Urinary bladder (tissue), 4 donors: ENCODE results near the gene MAMDC2. TPM values are rescaled to one million over a fixed set of nuclear protein-coding genes. Genes with fewer than 3 reads are reported as not detected.

Experiments used
- DNase-seq: peaks from one replicate; pipeline ENCODE4 v3.0.0-alpha.2; 2015; ENCODE audit errors: extremely low spot score
- H3K27ac ChIP-seq: one replicate; pipeline ENCODE4 v1.5.1; 2013; ENCODE audit warnings: low read depth, mild to moderate bottlenecking, moderate library complexity
- H3K36me3 ChIP-seq: one replicate; pipeline ENCODE4 v1.6.1; 2013; ENCODE audit warnings: mild to moderate bottlenecking, moderate library complexity; ENCODE audit not compliant: insufficient read depth
- H3K4me1 ChIP-seq: one replicate; pipeline ENCODE4 v1.6.1; 2013; ENCODE audit warnings: mild to moderate bottlenecking, moderate library complexity; ENCODE audit not compliant: insufficient read depth
- H3K4me3 ChIP-seq: one replicate; pipeline ENCODE4 v1.5.1; 2013; ENCODE audit warnings: low read depth, low read length
- WGBS: extraction: QIAGEN DNeasy Blood & Tissue Kit; methylation state at CpG from one replicate; pipeline ENCODE4 v1.1.7; 2013; 5-methylcytosine and 5-hydroxymethylcytosine counted together
- polyA plus RNA-seq: library from polyadenylated mRNA; stranded (reverse); fragments of 200-250 nt; gene quantifications from one replicate; pipeline ENCODE4 v1.2.3, GENCODE V29; 2013
- total RNA-seq: library from RNA; depleted of rRNA; stranded (reverse); fragments of >200 nt; gene quantifications from one replicate; pipeline ENCODE4 v1.2.3, GENCODE V29; 2014
- donor health status: healthy with polysubstance abuse.
- donor health status: healthy.

MAMDC2 gene
- total and polyA plus RNA-seq, 2 donors, result 52.0 to 76.4 TPM

- WGBS, result 64% methylated on average over 4 of the region's 4 CpGs
- H3K36me3 ChIP-seq, result no peaks in the 10 kb centered on the region
- H3K4me3 ChIP-seq, result no peak overlapping the region
- no peak for DNase-seq
- H3K27ac ChIP-seq, result no peak overlapping the region
- H3K4me1 ChIP-seq, result no peaks in the 10 kb centered on the region
These were observed 41.6 kb downstream of the MAMDC2 start for GRCh38 chr9:70085241-70085640.

- WGBS, result 59% methylated on average over 2 of the region's 2 CpGs
- Histone ChIP-seq H3K4me1 (no peaks in the 10 kb centered on the region), H3K36me3 (no peaks in the 10 kb centered on the region), H3K27ac (no peak overlapping the region), H3K4me3 (no peak overlapping the region)
- no peak for DNase-seq
These were observed 47.5 kb downstream of the MAMDC2 start for GRCh38 chr9:70091103-70091502.

GRCh38 chr9:70091572-70091971, 47.9 kb downstream of the MAMDC2 start:
- DNase-seq, result no peak
- no peaks in the 10 kb centered on the region for H3K4me1 ChIP-seq
- no peak overlapping the region for H3K27ac ChIP-seq
- H3K4me3 ChIP-seq, result no peak overlapping the region
- WGBS, result 48% methylated on average over 5 of the region's 5 CpGs
- H3K36me3 ChIP-seq, result no peaks in the 10 kb centered on the region

- Histone ChIP-seq H3K4me1 (no peaks in the 10 kb centered on the region), H3K27ac (no peak overlapping the region), H3K36me3 (no peaks in the 10 kb centered on the region), H3K4me3 (no peak overlapping the region)
- no peak for DNase-seq
- WGBS, result 43% methylated on average over 2 of the region's 2 CpGs
These were observed 48.5 kb downstream of the MAMDC2 start for GRCh38 chr9:70092190-70092589.

- Histone ChIP-seq H3K4me1 (peaks cover 1% of the 10 kb centered on the region), H3K27ac (no peak overlapping the region), H3K4me3 (no peak overlapping the region), H3K36me3 (no peaks in the 10 kb centered on the region)
- no peak for DNase-seq
These were observed 49.4 kb downstream of the MAMDC2 start for GRCh38 chr9:70093095-70093494.

GRCh38 chr9:70093944-70094343, 50.3 kb downstream of the MAMDC2 start:
- no peak overlapping the region for H3K27ac ChIP-seq
- H3K36me3 ChIP-seq, result no peaks in the 10 kb centered on the region
- WGBS, result 23% methylated on average over 1 of the region's 1 CpG
- H3K4me1 ChIP-seq, result peaks cover 1% of the 10 kb centered on the region
- H3K4me3 ChIP-seq, result no peak overlapping the region
- DNase-seq, result no peak

- Histone ChIP-seq H3K27ac (no peak overlapping the region), H3K36me3 (no peaks in the 10 kb centered on the region), H3K4me1 (peaks cover 1% of the 10 kb centered on the region), H3K4me3 (no peak overlapping the region)
- no peak for DNase-seq
These were observed 51.1 kb downstream of the MAMDC2 start for GRCh38 chr9:70094747-70095146.

- DNase-seq, result no peak
- WGBS, result 86% methylated on average over 4 of the region's 4 CpGs
- no peaks in the 10 kb centered on the region for H3K36me3 ChIP-seq
- H3K4me1 ChIP-seq, result peaks cover 1% of the 10 kb centered on the region
- no peak overlapping the region for H3K27ac ChIP-seq
- H3K4me3 ChIP-seq, result no peak overlapping the region
These were observed 53.5 kb downstream of the MAMDC2 start for GRCh38 chr9:70097187-70097586.

- H3K27ac ChIP-seq, result no peak overlapping the region
- no peaks in the 10 kb centered on the region for H3K36me3 ChIP-seq
- 40% methylated on average over 4 of the region's 4 CpGs for WGBS
- peaks cover 1% of the 10 kb centered on the region for H3K4me1 ChIP-seq
- H3K4me3 ChIP-seq, result no peak overlapping the region
- no peak for DNase-seq
These were observed 56.7 kb downstream of the MAMDC2 start for GRCh38 chr9:70100362-70100761.

- Histone ChIP-seq H3K4me1 (peaks cover 1% of the 10 kb centered on the region), H3K27ac (no peak overlapping the region), H3K36me3 (no peaks in the 10 kb centered on the region), H3K4me3 (no peak overlapping the region)
- DNase-seq, result no peak
- WGBS, result 77% methylated on average over 1 of the region's 1 CpG
These were observed 57.6 kb downstream of the MAMDC2 start for GRCh38 chr9:70101265-70101664.

GRCh38 chr9:70105147-70105546, 61.5 kb downstream of the MAMDC2 start:
- Histone ChIP-seq H3K4me1 (no peaks in the 10 kb centered on the region), H3K36me3 (no peaks in the 10 kb centered on the region), H3K4me3 (no peak overlapping the region), H3K27ac (no peak overlapping the region)
- WGBS, result 79% methylated on average over 5 of the region's 5 CpGs
- no peak for DNase-seq

GRCh38 chr9:70106571-70106970, 62.9 kb downstream of the MAMDC2 start:
- no peak overlapping the region for H3K4me3 ChIP-seq
- no peaks in the 10 kb centered on the region for H3K36me3 ChIP-seq
- no peak overlapping the region for H3K27ac ChIP-seq
- WGBS, result 93% methylated on average over 10 of the region's 10 CpGs
- H3K4me1 ChIP-seq, result no peaks in the 10 kb centered on the region
- no peak for DNase-seq

GRCh38 chr9:70107558-70107957, 63.9 kb downstream of the MAMDC2 start:
- Histone ChIP-seq H3K4me3 (no peak overlapping the region), H3K36me3 (no peaks in the 10 kb centered on the region), H3K27ac (no peak overlapping the region), H3K4me1 (no peaks in the 10 kb centered on the region)
- WGBS, result 100% methylated on average over 1 of the region's 1 CpG
- DNase-seq, result no peak

GRCh38 chr9:70108181-70108580, 64.5 kb downstream of the MAMDC2 start:
- H3K4me3 ChIP-seq, result no peak overlapping the region
- no peaks in the 10 kb centered on the region for H3K36me3 ChIP-seq
- no peak for DNase-seq
- no peaks in the 10 kb centered on the region for H3K4me1 ChIP-seq
- no peak overlapping the region for H3K27ac ChIP-seq
- 60% methylated on average over 3 of the region's 3 CpGs for WGBS
